ENCODE results near the gene PDCL2. TPM values are rescaled to one million over a fixed set of nuclear protein-coding genes. Genes with fewer than 3 reads are reported as not detected.

PDCL2 gene
- total RNA-seq, 1 experiment from 2014 or later = not detected

GRCh38 chr4:55540271-55540670 lies 51.8 kb downstream of the PDCL2 start:
- intact Hi-C loops (cut with micrococcal nuclease) = no loop called here
- no peaks in the 10 kb centered on the region for H3K9me3 Mint-ChIP-seq (ENCODE audit: unreplicated experiment)
- ChIA-PET CTCF (no interaction called here), POLR2A (interaction anchor here (0.7 kb wide), 1 partner anchor 9 kb away, joined by 3 read pairs; no protein-coding TSS in a partner anchor)
- no peak for TF ChIP-seq CTCF (IDR thresholded peaks at IDR 0.05; ENCODE audit: unreplicated experiment)
- H3K27me3 Mint-ChIP-seq (ENCODE audit: insufficient read depth, unreplicated experiment) = no peaks in the 10 kb centered on the region
- H3K4me1 Mint-ChIP-seq (ENCODE audit: insufficient read depth, unreplicated experiment) = peaks cover 24% of the 10 kb centered on the region
- no peak overlapping the region for H3K4me3 Mint-ChIP-seq (ENCODE audit: unreplicated experiment)
- H3K27ac Mint-ChIP-seq (ENCODE audit: low read depth, unreplicated experiment) = no peak overlapping the region
- no TSS peak for BruUV-seq (replicated peaks)
- no peak for DNase-seq (ENCODE audit: unreplicated experiment)
- peaks cover 11% of the 10 kb centered on the region for H3K36me3 Mint-ChIP-seq (ENCODE audit: insufficient read depth, unreplicated experiment)

GRCh38 chr4:55539658-55540057 lies 52.4 kb downstream of the PDCL2 start:
- BruUV-seq (replicated peaks) = no TSS peak
- ChIA-PET CTCF (no interaction called here), POLR2A (interaction anchor here (0.7 kb wide), 1 partner anchor 8 kb away, joined by 3 read pairs; no protein-coding TSS in a partner anchor)
- Mint-ChIP-seq H3K4me1 (ENCODE audit: insufficient read depth, unreplicated experiment) (peaks cover 21% of the 10 kb centered on the region), H3K27ac (ENCODE audit: low read depth, unreplicated experiment) (no peak overlapping the region), H3K36me3 (ENCODE audit: insufficient read depth, unreplicated experiment) (peaks cover 11% of the 10 kb centered on the region), H3K27me3 (ENCODE audit: insufficient read depth, unreplicated experiment) (no peaks in the 10 kb centered on the region), H3K9me3 (ENCODE audit: unreplicated experiment) (no peaks in the 10 kb centered on the region), H3K4me3 (ENCODE audit: unreplicated experiment) (no peak overlapping the region)
- DNase-seq (ENCODE audit: unreplicated experiment) = no peak
- intact Hi-C loops (cut with micrococcal nuclease) = no loop called here
- no peak for TF ChIP-seq CTCF (IDR thresholded peaks at IDR 0.05; ENCODE audit: unreplicated experiment)

- Mint-ChIP-seq H3K27me3 (ENCODE audit: insufficient read depth, unreplicated experiment) (no peaks in the 10 kb centered on the region), H3K4me3 (ENCODE audit: unreplicated experiment) (no peak overlapping the region), H3K27ac (ENCODE audit: low read depth, unreplicated experiment) (peak overlapping the region; percentile 39), H3K36me3 (ENCODE audit: insufficient read depth, unreplicated experiment) (peaks cover 11% of the 10 kb centered on the region), H3K9me3 (ENCODE audit: unreplicated experiment) (no peaks in the 10 kb centered on the region), H3K4me1 (ENCODE audit: insufficient read depth, unreplicated experiment) (peaks cover 11% of the 10 kb centered on the region)
- DNase-seq (ENCODE audit: unreplicated experiment) = no peak
- intact Hi-C loops (cut with micrococcal nuclease) = no loop called here
- no TSS peak for BruUV-seq (replicated peaks)
- ChIA-PET POLR2A (interaction anchor here (0.6 kb wide), 1 partner anchor 22 kb away, joined by 3 read pairs; no protein-coding TSS in a partner anchor), CTCF (no interaction called here)
- TF ChIP-seq CTCF (IDR thresholded peaks at IDR 0.05; ENCODE audit: unreplicated experiment) = no peak
Observed at GRCh38 chr4:55538531-55538930, 53.5 kb downstream of the PDCL2 start.

GRCh38 chr4:55534306-55534705 lies 57.7 kb downstream of the PDCL2 start:
- H3K4me1 Mint-ChIP-seq (ENCODE audit: insufficient read depth, unreplicated experiment) = no peaks in the 10 kb centered on the region
- no peak overlapping the region for H3K27ac Mint-ChIP-seq (ENCODE audit: low read depth, unreplicated experiment)
- CTCF ChIA-PET = interaction anchor here (0.6 to 1.9 kb wide), 2 partner anchors 11 to 116 kb away, joined by 3 to 4 read pairs; no protein-coding TSS in a partner anchor
- H3K4me3 Mint-ChIP-seq (ENCODE audit: unreplicated experiment) = no peak overlapping the region
- no peaks in the 10 kb centered on the region for H3K9me3 Mint-ChIP-seq (ENCODE audit: unreplicated experiment)
- H3K36me3 Mint-ChIP-seq (ENCODE audit: insufficient read depth, unreplicated experiment) = peaks cover 11% of the 10 kb centered on the region
- intact Hi-C loops (cut with micrococcal nuclease) = no loop called here
- no peaks in the 10 kb centered on the region for H3K27me3 Mint-ChIP-seq (ENCODE audit: insufficient read depth, unreplicated experiment)
- POLR2A ChIA-PET = interaction anchor here (2.8 kb wide), 1 partner anchor 11 kb away, joined by 12 read pairs; no protein-coding TSS in a partner anchor
- DNase-seq (ENCODE audit: unreplicated experiment) = no peak
- no TSS peak for BruUV-seq (replicated peaks)
- TF ChIP-seq CTCF (IDR thresholded peaks at IDR 0.05; ENCODE audit: unreplicated experiment) = no peak

All from MCF 10A (cell line).